Activated T-helper 1 cell treated with anti-CD3 and anti-CD28 coated beads, Interleukin-12 subunit alpha, Interleukin-12 subunit beta, Interleukin-2, Interleukin-4 antibody, amounts not matched to agents 30 ng/mL and 10 ng/mL and 1 ng/mL, durations not matched to agents 14 hours and 24 hours and 36 hours (primary cell): ENCODE data around the gene ENC1. TPM values are rescaled to one million over a fixed set of nuclear protein-coding genes. Genes with fewer than 3 reads are reported as not detected.

Experiments
- DNase-seq: peaks from one replicate; pipeline ENCODE4 v3.0.0; 2021; ENCODE audit warnings: low spot score
- H3K27ac Mint-ChIP-seq: one replicate; pipeline ENCODE4 v1.8.0; 2021; ENCODE audit warnings: mild to moderate bottlenecking, mixed read lengths
- H3K27me3 Mint-ChIP-seq: one replicate; pipeline ENCODE4 v1.8.0; 2022; ENCODE audit warnings: mild to moderate bottlenecking, moderate library complexity, mixed read lengths; ENCODE audit not compliant: insufficient read depth
- H3K36me3 Mint-ChIP-seq: one replicate; pipeline ENCODE4 v1.8.0; 2021; ENCODE audit warnings: low read depth, mixed read lengths
- H3K4me1 Mint-ChIP-seq: one replicate; pipeline ENCODE4 v1.8.0; 2021; ENCODE audit warnings: low read depth, mixed read lengths
- H3K4me3 Mint-ChIP-seq: one replicate; pipeline ENCODE4 v1.8.0; 2021; ENCODE audit warnings: mild to moderate bottlenecking, moderate library complexity, mixed read lengths
- H3K9me3 Mint-ChIP-seq: one replicate; pipeline ENCODE4 v1.8.0; 2021; ENCODE audit warnings: mixed read lengths
- intact Hi-C: fragments of 100-400 bp; cut with micrococcal nuclease; formaldehyde crosslinking; loops from one replicate; pipeline ENCODE4 v1.15.1; 2024
- total RNA-seq: library from RNA; stranded (reverse); gene quantifications from 2 replicates; pipeline ENCODE4 v1.2.3, GENCODE V29; 2022

The ENC1 gene
- total RNA-seq, 1 donor from 2014 or later, result 3.2 TPM

- peaks cover 22% of the 10 kb centered on the region for H3K27me3 Mint-ChIP-seq
- H3K9me3 Mint-ChIP-seq, result no peaks in the 10 kb centered on the region
- peaks cover 10% of the 10 kb centered on the region for H3K4me1 Mint-ChIP-seq
- H3K4me3 Mint-ChIP-seq, result no peak overlapping the region
- no peak overlapping the region for H3K27ac Mint-ChIP-seq
- intact Hi-C loops, result no loop called here
- no peaks in the 10 kb centered on the region for H3K36me3 Mint-ChIP-seq
- DNase-seq, result no peak
These were observed 11.2 kb upstream of the ENC1 start for GRCh38 chr5:74651710-74652109.

DNA sequence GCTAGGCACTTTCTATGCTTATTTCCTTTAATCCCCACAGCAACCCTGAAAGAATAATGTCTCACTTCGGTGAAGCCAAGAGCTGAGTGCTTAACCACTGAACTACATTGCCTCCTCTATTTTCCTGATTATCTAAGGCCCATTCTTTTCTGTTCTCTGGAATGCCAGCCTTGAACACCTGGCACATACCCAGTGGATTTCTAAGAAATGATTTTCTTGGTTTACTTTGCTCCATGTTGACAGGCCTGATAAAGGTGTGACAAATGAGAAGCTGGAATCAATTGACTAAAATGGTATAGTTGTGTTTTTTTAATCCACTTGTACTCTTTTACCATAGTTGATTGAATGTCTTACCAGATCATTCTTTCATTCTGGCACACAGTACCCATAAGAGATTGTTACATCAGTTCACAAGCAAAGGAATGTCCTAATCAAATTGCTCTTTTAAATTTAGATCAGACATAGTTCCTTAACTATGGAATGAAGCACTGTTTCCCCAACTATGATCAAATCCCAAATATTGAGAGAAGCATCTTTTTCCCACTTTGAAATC lies 9.0 kb upstream of the ENC1 start:
- no peak for DNase-seq
- intact Hi-C loops, result loop anchor here (2.0 to 10.0 kb wide), 5 partner anchors 175 to 857 kb away; no protein-coding TSS in a partner anchor
- peaks cover 10% of the 10 kb centered on the region for H3K4me1 Mint-ChIP-seq
- no peak overlapping the region for H3K4me3 Mint-ChIP-seq
- H3K9me3 Mint-ChIP-seq, result no peaks in the 10 kb centered on the region
- H3K27ac Mint-ChIP-seq, result no peak overlapping the region
- H3K27me3 Mint-ChIP-seq, result peaks cover 37% of the 10 kb centered on the region
- no peaks in the 10 kb centered on the region for H3K36me3 Mint-ChIP-seq

GRCh38 chr5:74648835-74649293 lies 8.3 kb upstream of the ENC1 start:
- no peaks in the 10 kb centered on the region for H3K36me3 Mint-ChIP-seq
- intact Hi-C loops, result loop anchor here (1.0 to 10.0 kb wide), 9 partner anchors 70 to 1058 kb away; no protein-coding TSS in a partner anchor
- no peak overlapping the region for H3K27ac Mint-ChIP-seq
- no peak overlapping the region for H3K4me3 Mint-ChIP-seq
- H3K9me3 Mint-ChIP-seq, result no peaks in the 10 kb centered on the region
- peak; percentile 26 for DNase-seq
- H3K27me3 Mint-ChIP-seq, result peaks cover 41% of the 10 kb centered on the region
- H3K4me1 Mint-ChIP-seq, result peaks cover 10% of the 10 kb centered on the region

- Mint-ChIP-seq H3K4me1 (peaks cover 18% of the 10 kb centered on the region), H3K36me3 (no peaks in the 10 kb centered on the region), H3K4me3 (no peak overlapping the region), H3K27me3 (peaks cover 52% of the 10 kb centered on the region), H3K9me3 (no peaks in the 10 kb centered on the region), H3K27ac (no peak overlapping the region)
- intact Hi-C loops, result loop anchor here (5.0 to 10.0 kb wide), 4 partner anchors 172 to 592 kb away; no protein-coding TSS in a partner anchor
- DNase-seq, result no peak
These were observed 6.6 kb upstream of the ENC1 start for GRCh38 chr5:74647096-74647495.

DNA sequence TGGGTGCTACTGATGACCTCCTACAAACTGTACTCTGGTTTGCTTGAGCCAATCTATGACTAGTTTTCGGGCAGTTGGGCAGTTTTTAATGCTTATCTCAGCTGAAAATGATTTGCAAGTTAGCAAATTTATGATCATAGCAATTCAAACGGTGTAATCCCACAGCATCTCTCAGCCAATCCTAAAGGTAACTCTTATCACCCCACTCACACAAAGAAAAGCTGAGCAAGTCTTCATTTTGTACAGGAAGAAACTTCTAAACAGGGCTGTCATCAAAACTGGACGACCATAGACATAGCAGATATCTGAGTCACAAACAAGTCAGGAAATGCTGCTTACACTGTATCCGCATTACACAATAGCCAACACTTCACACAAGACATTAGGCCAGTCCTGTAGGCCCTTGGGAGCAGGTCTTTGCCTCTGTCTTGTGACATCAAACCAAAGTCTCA lies 2.6 kb upstream of the ENC1 start:
- intact Hi-C loops, result loop anchor here (5.0 to 10.0 kb wide), 4 partner anchors 124 to 588 kb away; partner anchors contain the start of genes GFM2 and NSA2
- no peaks in the 10 kb centered on the region for H3K36me3 Mint-ChIP-seq
- no peak overlapping the region for H3K4me3 Mint-ChIP-seq
- H3K27ac Mint-ChIP-seq, result no peak overlapping the region
- peaks cover 51% of the 10 kb centered on the region for H3K27me3 Mint-ChIP-seq
- H3K4me1 Mint-ChIP-seq, result peaks cover 44% of the 10 kb centered on the region
- H3K9me3 Mint-ChIP-seq, result no peaks in the 10 kb centered on the region
- DNase-seq, result no peak

GRCh38 chr5:74642543-74642863 lies 2.0 kb upstream of the ENC1 start:
- DNase-seq, result no peak
- intact Hi-C loops, result loop anchor here (5.0 to 10.0 kb wide), 4 partner anchors 125 to 588 kb away; partner anchors contain the start of genes GFM2 and NSA2
- Mint-ChIP-seq H3K36me3 (no peaks in the 10 kb centered on the region), H3K27ac (no peak overlapping the region), H3K9me3 (no peaks in the 10 kb centered on the region), H3K4me1 (peaks cover 49% of the 10 kb centered on the region), H3K4me3 (no peak overlapping the region), H3K27me3 (peaks cover 50% of the 10 kb centered on the region)

GRCh38 chr5:74641735-74642542 lies 1.4 kb upstream of the ENC1 start:
- intact Hi-C loops, result loop anchor here (1.0 to 10.0 kb wide), 6 partner anchors 43 to 587 kb away; partner anchors contain the start of genes GFM2, HEXB and NSA2
- peak overlapping the region; percentile 22 for H3K27ac Mint-ChIP-seq
- peaks cover 48% of the 10 kb centered on the region for H3K27me3 Mint-ChIP-seq
- DNase-seq, result no peak
- peaks cover 49% of the 10 kb centered on the region for H3K4me1 Mint-ChIP-seq
- no peaks in the 10 kb centered on the region for H3K36me3 Mint-ChIP-seq
- H3K9me3 Mint-ChIP-seq, result no peaks in the 10 kb centered on the region
- H3K4me3 Mint-ChIP-seq, result peak overlapping the region; percentile 86

- peak overlapping the region; percentile 22 for H3K27ac Mint-ChIP-seq
- intact Hi-C loops, result loop anchor here (1.0 to 10.0 kb wide), 7 partner anchors 44 to 586 kb away; partner anchors contain the start of genes GFM2, HEXB and NSA2
- H3K9me3 Mint-ChIP-seq, result no peaks in the 10 kb centered on the region
- H3K4me3 Mint-ChIP-seq, result peak overlapping the region; percentile 86
- H3K27me3 Mint-ChIP-seq, result peaks cover 45% of the 10 kb centered on the region
- H3K4me1 Mint-ChIP-seq, result peaks cover 49% of the 10 kb centered on the region
- DNase-seq, result peak; percentile 23
- no peaks in the 10 kb centered on the region for H3K36me3 Mint-ChIP-seq
These were observed 616 bp upstream of the ENC1 start for GRCh38 chr5:74640954-74641734.

DNA sequence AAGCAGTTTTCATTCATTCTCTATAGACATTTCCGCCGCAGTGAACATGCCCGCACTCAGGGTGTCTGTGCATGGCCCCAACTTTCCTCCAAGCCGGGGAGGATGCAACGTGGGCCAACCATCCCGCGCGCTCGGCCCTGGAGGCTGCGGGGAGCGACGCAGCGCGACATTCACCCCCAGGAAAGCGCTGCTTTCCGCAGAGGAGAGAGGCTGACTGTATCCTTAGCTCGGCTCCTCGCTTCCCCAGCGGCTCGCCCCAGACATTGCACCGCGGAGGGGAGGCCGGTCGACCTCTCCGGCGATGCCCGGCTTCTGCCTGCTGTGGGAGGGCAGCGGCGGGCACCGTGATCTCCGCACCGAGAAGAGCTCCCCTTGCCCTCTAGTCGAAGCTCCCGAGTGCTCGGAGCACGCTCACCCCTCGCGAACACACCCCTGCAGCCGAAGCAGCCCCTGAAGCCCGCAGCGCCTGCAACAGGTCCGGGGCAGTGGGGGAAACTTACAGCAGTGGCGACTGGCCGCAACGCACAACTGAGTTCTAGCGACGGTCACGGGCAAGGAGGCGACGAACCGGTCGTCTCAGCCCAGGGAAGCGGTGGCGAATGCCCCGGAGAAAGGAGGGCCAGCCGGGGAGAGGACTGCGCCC lies 600 bp downstream of the ENC1 start:
- intact Hi-C loops, result loop anchor here (1.0 to 10.0 kb wide), 8 partner anchors 9 to 585 kb away; partner anchors contain the start of genes GFM2, HEXB and NSA2
- peaks cover 49% of the 10 kb centered on the region for H3K4me1 Mint-ChIP-seq
- H3K9me3 Mint-ChIP-seq, result no peaks in the 10 kb centered on the region
- H3K4me3 Mint-ChIP-seq, result peak overlapping the region; percentile 86
- DNase-seq, result peak; percentile 20
- H3K27ac Mint-ChIP-seq, result peak overlapping the region; percentile 64
- H3K27me3 Mint-ChIP-seq, result peaks cover 34% of the 10 kb centered on the region
- peaks cover 2% of the 10 kb centered on the region for H3K36me3 Mint-ChIP-seq

GRCh38 chr5:74638970-74639806 lies 1.3 kb downstream of the ENC1 start:
- H3K27ac Mint-ChIP-seq, result peak overlapping the region; percentile 64
- H3K36me3 Mint-ChIP-seq, result peaks cover 2% of the 10 kb centered on the region
- H3K4me3 Mint-ChIP-seq, result peak overlapping the region; percentile 86
- no peak for DNase-seq
- no peaks in the 10 kb centered on the region for H3K9me3 Mint-ChIP-seq
- H3K4me1 Mint-ChIP-seq, result peaks cover 49% of the 10 kb centered on the region
- peaks cover 28% of the 10 kb centered on the region for H3K27me3 Mint-ChIP-seq
- intact Hi-C loops, result loop anchor here (1.0 kb wide), 2 partner anchors 8 to 17 kb away; no protein-coding TSS in a partner anchor

- Mint-ChIP-seq H3K27me3 (peaks cover 27% of the 10 kb centered on the region), H3K9me3 (no peaks in the 10 kb centered on the region), H3K4me1 (peaks cover 49% of the 10 kb centered on the region), H3K27ac (no peak overlapping the region), H3K36me3 (peaks cover 2% of the 10 kb centered on the region), H3K4me3 (peak overlapping the region; percentile 86)
- intact Hi-C loops, result no loop called here
- DNase-seq, result no peak
These were observed 2.0 kb downstream of the ENC1 start for GRCh38 chr5:74638544-74638969.
